Breast epithelium (tissue), 4 donors: ENCODE results near the gene CASQ1. TPM values are rescaled to one million over a fixed set of nuclear protein-coding genes. Genes with fewer than 3 reads are reported as not detected.

Source experiments
- DNase-seq, 2 donors: peaks; one replicate each; pipeline ENCODE4 v3.0.0-alpha.2; 2019; ENCODE audit warnings: low spot score in 2 of 2
- H3K27ac ChIP-seq, 2 donors: fragments of 200-600 bp; sonication (generic) in 1 of 2; one replicate each; pipeline ENCODE4 v1.5.1; 2016 to 2019; ENCODE audit warnings: mild to moderate bottlenecking in 1 of 2
- H3K27me3 ChIP-seq, 2 donors: fragments of 200-600 bp; sonication (generic) in 1 of 2; one replicate each; pipeline versions ENCODE4 v1.5.1 to v1.6.0; 2017 to 2019; ENCODE audit warnings: control low read depth in 1 of 2, mild to moderate bottlenecking in 1 of 2
- H3K36me3 ChIP-seq: fragments of 200-600 bp; one replicate; pipeline ENCODE4 v1.5.1; 2019
- H3K4me1 ChIP-seq, 2 donors: fragments of 200-600 bp; sonication (generic); one replicate each; pipeline ENCODE4 v1.5.1; 2016 to 2019; ENCODE audit warnings: control low read depth in 1 of 2
- H3K4me3 ChIP-seq, 3 donors: fragments of 200-600 bp; sonication (generic); 1 replicate in 2 of 3; 2 replicates in 1 of 3; pipeline ENCODE4 v1.5.1; 2016 to 2019; ENCODE audit warnings: mild to moderate bottlenecking in 3 of 3, moderate library complexity in 2 of 3
- H3K9me3 ChIP-seq, 2 donors: fragments of 200-600 bp; sonication (generic) in 1 of 2; one replicate each; pipeline ENCODE4 v1.5.1; 2016 to 2019; ENCODE audit warnings: control low read depth in 1 of 2
- POLR2A ChIP-seq: fragments of 450-650 bp; IDR thresholded peaks from one replicate; pipeline ENCODE4 v1.6.1; 2016; ENCODE audit warnings: antibody characterized with exemption, mild to moderate bottlenecking, moderate library complexity
- POLR2AphosphoS5 ChIP-seq, 3 donors: sonication (generic); formaldehyde crosslinking; IDR thresholded peaks; one replicate each; pipeline ENCODE4 v1.6.1; 2017; ENCODE audit warnings: antibody characterized with exemption in 3 of 3
- intact Hi-C: fragments of 100-400 bp; cut with DNase I; formaldehyde crosslinking; loops from one replicate; pipeline ENCODE4 v1.15.1; 2023; ENCODE audit warnings: low total_unique reads
- total RNA-seq, 3 donors: library from RNA; depleted of rRNA; stranded (reverse); fragments of >200 nt; gene quantifications; one replicate each; pipeline ENCODE4 v1.1.0, GENCODE V29; 2016
- TF ChIP-seq, protein P1 (sequence below), 3 donors: fragments of 450-650 bp; IDR thresholded peaks; one replicate each; pipeline ENCODE4 v1.5.1; 2016 to 2017; ENCODE audit warnings: antibody characterized with exemption in 3 of 3, mild to moderate bottlenecking in 3 of 3, moderate library complexity in 3 of 3

The CASQ1 gene
- total RNA-seq, 3 donors from 2014 or later: 0.59 TPM; not detected in 2

GRCh38 chr1:160197231-160197630 is 6.9 kb downstream of the CASQ1 start:
- DNase-seq: no peak
- H3K27me3 ChIP-seq: no peaks in the 10 kb centered on the region
- no peaks in the 10 kb centered on the region for H3K36me3 ChIP-seq
- H3K4me3 ChIP-seq: no peak overlapping the region
- no peak overlapping the region for H3K27ac ChIP-seq
- TF ChIP-seq POLR2AphosphoS5 (IDR thresholded peaks at IDR 0.05) (no peak), POLR2A (no peak)
- TF ChIP-seq, protein P1, sequence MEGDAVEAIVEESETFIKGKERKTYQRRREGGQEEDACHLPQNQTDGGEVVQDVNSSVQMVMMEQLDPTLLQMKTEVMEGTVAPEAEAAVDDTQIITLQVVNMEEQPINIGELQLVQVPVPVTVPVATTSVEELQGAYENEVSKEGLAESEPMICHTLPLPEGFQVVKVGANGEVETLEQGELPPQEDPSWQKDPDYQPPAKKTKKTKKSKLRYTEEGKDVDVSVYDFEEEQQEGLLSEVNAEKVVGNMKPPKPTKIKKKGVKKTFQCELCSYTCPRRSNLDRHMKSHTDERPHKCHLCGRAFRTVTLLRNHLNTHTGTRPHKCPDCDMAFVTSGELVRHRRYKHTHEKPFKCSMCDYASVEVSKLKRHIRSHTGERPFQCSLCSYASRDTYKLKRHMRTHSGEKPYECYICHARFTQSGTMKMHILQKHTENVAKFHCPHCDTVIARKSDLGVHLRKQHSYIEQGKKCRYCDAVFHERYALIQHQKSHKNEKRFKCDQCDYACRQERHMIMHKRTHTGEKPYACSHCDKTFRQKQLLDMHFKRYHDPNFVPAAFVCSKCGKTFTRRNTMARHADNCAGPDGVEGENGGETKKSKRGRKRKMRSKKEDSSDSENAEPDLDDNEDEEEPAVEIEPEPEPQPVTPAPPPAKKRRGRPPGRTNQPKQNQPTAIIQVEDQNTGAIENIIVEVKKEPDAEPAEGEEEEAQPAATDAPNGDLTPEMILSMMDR (IDR thresholded peaks at IDR 0.05): no peak
- no peaks in the 10 kb centered on the region for H3K9me3 ChIP-seq
- intact Hi-C loops: loop anchor here (10.0 kb wide), 1 partner anchor 262 kb away; no protein-coding TSS in a partner anchor
- peaks cover 0 to 6% of the 10 kb centered on the region in 2 donors for H3K4me1 ChIP-seq

DNA sequence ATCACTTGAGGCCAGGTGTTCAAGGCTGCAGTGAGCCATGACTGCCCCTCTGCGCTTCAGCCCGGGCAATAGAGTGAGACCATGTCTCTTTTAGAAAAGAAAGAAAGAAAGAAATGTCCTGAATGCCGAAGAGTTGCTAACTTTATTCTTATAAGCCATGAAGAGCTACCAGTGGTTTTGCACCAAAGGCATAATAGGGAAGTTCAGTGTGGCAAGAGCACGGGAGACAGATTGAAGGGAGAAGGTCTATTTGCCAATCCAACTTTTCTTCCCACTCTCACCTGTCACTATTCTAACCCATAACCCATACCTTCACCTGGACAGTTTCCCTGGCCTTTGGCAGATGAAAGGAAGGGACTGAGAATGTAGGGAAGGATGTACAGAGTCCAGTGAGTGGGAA is 10.4 kb downstream of the CASQ1 start:
- intact Hi-C loops: no loop called here
- Histone ChIP-seq H3K27ac (no peak overlapping the region), H3K27me3 (no peaks in the 10 kb centered on the region), H3K4me1 (peaks cover 5 to 6% of the 10 kb centered on the region in 2 donors), H3K36me3 (no peaks in the 10 kb centered on the region), H3K9me3 (no peaks in the 10 kb centered on the region), H3K4me3 (no peak overlapping the region)
- TF ChIP-seq, protein P1 (IDR thresholded peaks at IDR 0.05): no peak
- no peak for TF ChIP-seq POLR2A
- no peak for TF ChIP-seq POLR2AphosphoS5 (IDR thresholded peaks at IDR 0.05)
- no peak for DNase-seq

- TF ChIP-seq, protein P1 (IDR thresholded peaks at IDR 0.05): no peak
- no peak for TF ChIP-seq POLR2AphosphoS5 (IDR thresholded peaks at IDR 0.05)
- no peak for TF ChIP-seq POLR2A
- Histone ChIP-seq H3K4me1 (peaks cover 10 to 22% of the 10 kb centered on the region in 2 donors), H3K36me3 (no peaks in the 10 kb centered on the region), H3K27ac (peak overlapping the region; percentile 95 to 96), H3K27me3 (no peaks in the 10 kb centered on the region), H3K9me3 (no peaks in the 10 kb centered on the region), H3K4me3 (peak overlapping the region; percentile 88 to 96 (median 95))
- DNase-seq: no peak
- intact Hi-C loops: no loop called here
Observed at GRCh38 chr1:160204526-160205241, 14.3 kb downstream of the CASQ1 start.

DNA sequence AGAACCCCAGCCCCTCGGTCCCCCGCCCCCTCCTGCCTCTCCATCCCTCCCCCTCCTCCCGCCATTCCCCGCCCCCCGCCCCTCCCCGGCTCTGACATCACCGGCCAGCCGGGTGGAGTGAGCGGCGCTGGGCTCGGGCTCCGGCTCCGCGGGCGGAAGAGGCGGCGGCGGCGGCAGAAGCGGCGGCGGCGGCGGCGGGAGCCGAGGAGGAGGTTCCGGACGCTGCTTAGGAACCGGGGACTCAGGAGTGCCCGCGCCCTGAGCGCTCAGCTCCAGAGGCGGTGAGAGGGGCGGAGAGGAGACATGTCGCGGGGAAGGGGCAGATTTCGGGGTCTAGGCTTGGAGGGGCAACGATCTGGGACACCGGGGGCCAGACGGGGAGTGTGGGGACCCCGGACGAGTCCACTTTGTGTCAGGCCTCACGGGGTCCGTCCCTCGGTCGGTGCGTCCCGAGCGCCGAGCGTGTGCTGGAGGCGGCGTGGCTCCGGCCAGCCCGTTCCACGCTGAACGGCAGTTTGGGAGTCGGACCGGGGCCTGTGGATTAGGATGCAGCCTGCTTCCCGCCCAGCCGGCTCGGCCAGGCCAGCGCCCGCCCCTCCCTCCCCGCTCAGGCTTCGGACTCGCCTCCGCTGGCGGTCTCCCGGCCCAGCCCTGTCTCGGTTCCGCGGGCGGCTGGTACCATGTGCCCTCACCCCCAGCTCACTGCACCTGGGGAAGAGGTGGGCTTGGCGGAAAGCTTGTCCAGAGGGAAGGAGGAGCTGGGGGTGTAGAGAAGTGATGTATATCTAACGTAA is 15.1 kb downstream of the CASQ1 start, which contains the start of gene PEA15:
Gene PEA15, plus strand, starts transcription at position 143 of the 794 bp plus-strand sequence. CDS start 6,161 bp downstream, outside the sequence.
- Histone ChIP-seq H3K27ac (peak within 1 kb of the TSS; percentile 95 to 96), H3K36me3 (no peaks in the 10 kb centered on the region), H3K9me3 (no peaks in the 10 kb centered on the region), H3K4me1 (peaks cover 14 to 26% of the 10 kb centered on the region in 2 donors), H3K4me3 (peak within 1 kb of the TSS; percentile 88 to 96 (median 95)), H3K27me3 (no peaks in the 10 kb centered on the region)
- no peak for TF ChIP-seq POLR2A
- TF ChIP-seq, protein P1 (IDR thresholded peaks at IDR 0.05): no peak
- TF ChIP-seq POLR2AphosphoS5 (IDR thresholded peaks at IDR 0.05): peak in 2 of 3 donors; percentile 32 to 65
- intact Hi-C loops: no loop called here
- peak; percentile 61 to 73 for DNase-seq

- H3K27ac ChIP-seq: peak overlapping the region; percentile 95 to 96
- no peaks in the 10 kb centered on the region for H3K27me3 ChIP-seq
- peaks cover 14 to 26% of the 10 kb centered on the region in 2 donors for H3K4me1 ChIP-seq
- intact Hi-C loops: no loop called here
- TF ChIP-seq POLR2A (no peak), POLR2AphosphoS5 (IDR thresholded peaks at IDR 0.05) (peak in 1 of 3 donors; percentile 22)
- TF ChIP-seq, protein P1 (IDR thresholded peaks at IDR 0.05): no peak
- H3K36me3 ChIP-seq: no peaks in the 10 kb centered on the region
- H3K9me3 ChIP-seq: no peaks in the 10 kb centered on the region
- peak in 1 of 2 donors; percentile 40 for DNase-seq
- H3K4me3 ChIP-seq: peak overlapping the region; percentile 88 to 96 (median 95)
Observed at GRCh38 chr1:160206036-160206389, 15.6 kb downstream of the CASQ1 start.
